ENCODE data around the gene IQSEC1. TPM values are rescaled to one million over a fixed set of nuclear protein-coding genes. Genes with fewer than 3 reads are reported as not detected.

The IQSEC1 gene
- total and polyA plus RNA-seq, 10 of the 15 experiments (the other 5 are each of a cell fraction or from before 2014, with no cell fraction given): 0.92 to 55.2 (median 8.5) TPM

GRCh38 chr3:12991861-12992281 lies 81.4 kb downstream of the IQSEC1 start:
- no peak for FAIRE-seq
- RAD21 ChIA-PET (ENCODE audit: unreplicated experiment): no interaction called here
- in situ Hi-C loops (cut with MboI): no loop called here
- Histone ChIP-seq H4K20me1 (ENCODE audit: control insufficient read depth, insufficient read depth) (0 out of 2 replicates have a peak, but pooled peaks cover 3% of the 10 kb centered on the region), H3K79me2 (ENCODE audit: control insufficient read depth, insufficient read depth, low read length) (peaks cover 60% of the 10 kb centered on the region), H3K27ac (ENCODE audit: control insufficient read depth, insufficient read depth) (no peak overlapping the region), H3K4me1 (ENCODE audit: control insufficient read depth, insufficient read depth, low read length) (peaks cover 24% of the 10 kb centered on the region), H3K36me3 (ENCODE audit: control insufficient read depth in 2 of 2, insufficient read depth in 2 of 2, low read length in 1 of 2) (0 out of 4 replicates have a peak, but pooled peaks cover 0 to 2% of the 10 kb centered on the region in 2 experiments), H3K4me2 (ENCODE audit: control insufficient read depth, insufficient read depth) (no peak overlapping the region), H3K27me3 (replicated peaks in 1 of 2; ENCODE audit: control insufficient read depth in 2 of 2, insufficient read depth in 2 of 2, low read length in 1 of 2) (no peaks in the 10 kb centered on the region), H2AFZ (ENCODE audit: control insufficient read depth, low read depth, low read length) (no peak overlapping the region), H3K9ac (ENCODE audit: control insufficient read depth, insufficient read depth, low read length) (no peak overlapping the region), H3K9me3 (replicated peaks; ENCODE audit: control insufficient read depth, insufficient read depth, low read length) (peaks cover 2% of the 10 kb centered on the region; the same call in 1 of the 3 replicates), H3K4me3 (no peak overlapping the region)
- POLR2A ChIA-PET: no interaction called here
- WGBS (ENCODE audit: insufficient coverage, insufficient replicate concordance, low lambda C conversion rate, missing lambda C conversion rate): 93% methylated on average over 9 of the region's 9 CpGs
- intact Hi-C loops (cut with micrococcal nuclease; ENCODE audit: unreplicated experiment): no loop called here
- ATAC-seq: no peak
- TF ChIP-seq CREM (IDR thresholded peaks at IDR 0.05; ENCODE audit: low read depth) (no peak), MYB (IDR thresholded peaks at IDR 0.05; ENCODE audit: borderline replicate concordance, low read depth, low read length) (no peak), ZNF24 (IDR thresholded peaks at IDR 0.05) (no peak), BCLAF1 (IDR thresholded peaks at IDR 0.05) (no peak), SPI1 (IDR thresholded peaks at IDR 0.05; ENCODE audit: borderline replicate concordance, insufficient read depth, low read depth, low read length) (no peak), HSF1 (IDR thresholded peaks at IDR 0.05; ENCODE audit: low read depth, low read length) (no peak), JUND (IDR thresholded peaks at IDR 0.05; ENCODE audit: low read depth, low read length) (no peak), LARP7 (IDR thresholded peaks at IDR 0.05) (no peak), NFXL1 (IDR thresholded peaks at IDR 0.05; ENCODE audit: borderline replicate concordance) (no peak), MYC (IDR thresholded peaks at IDR 0.05; ENCODE audit: insufficient read depth, insufficient read length, insufficient replicate concordance, low read length, severe bottlenecking) (no peak), KDM1A (IDR thresholded peaks at IDR 0.05; ENCODE audit: borderline replicate concordance) (no peak), WRNIP1 (IDR thresholded peaks at IDR 0.05; ENCODE audit: borderline replicate concordance, low read depth, low read length) (no peak), NR2C2 (IDR thresholded peaks at IDR 0.05; ENCODE audit: borderline replicate concordance, control insufficient read depth, insufficient read length, low read depth) (no peak), TCF3 (IDR thresholded peaks at IDR 0.05; ENCODE audit: borderline replicate concordance, insufficient read depth, low read depth, low read length) (no peak)
- BruUV-seq (replicated peaks): no TSS peak
- SMC1A ChIA-PET (ENCODE audit: uncharacterized antibody, unreplicated experiment): no interaction called here
- DNase-seq (ENCODE audit: low read depth, low spot score): no peak
- CTCF ChIA-PET: interaction anchor here (1.2 to 1.6 kb wide), 2 partner anchors 20 to 56 kb away, joined by 4 to 6 read pairs; no protein-coding TSS in a partner anchor

Data from GM12878 (cell line).